Measurements from ENCODE around the gene SNAP91. TPM values are rescaled to one million over a fixed set of nuclear protein-coding genes. Genes with fewer than 3 reads are reported as not detected.
"Not testable (repeated sequence)": the region's sequence is repeated elsewhere in the genome, so short reads cannot be mapped to it uniquely, and the experiment has no call there.

SNAP91 gene
- total RNA-seq, 2 donors from 2014 or later, result not detected

GRCh38 chr6:83702077-83702476 lies 6.8 kb downstream of the SNAP91 start:
- Mint-ChIP-seq H3K27me3 (peaks cover 29% of the 10 kb centered on the region), H3K4me1 (no peaks in the 10 kb centered on the region), H3K9me3 (no peaks in the 10 kb centered on the region), H3K27ac (no peak overlapping the region), H3K4me3 (no peak overlapping the region), H3K36me3 (ENCODE audit: low read depth) (no peaks in the 10 kb centered on the region)
- ATAC-seq (replicated peaks), result no peak

- no peak for ATAC-seq (replicated peaks)
- H3K9me3 Mint-ChIP-seq, result no peaks in the 10 kb centered on the region
- peaks cover 13% of the 10 kb centered on the region for H3K27me3 Mint-ChIP-seq
- H3K4me1 Mint-ChIP-seq, result no peaks in the 10 kb centered on the region
- no peak overlapping the region for H3K4me3 Mint-ChIP-seq
- H3K27ac Mint-ChIP-seq, result no peak overlapping the region
- no peaks in the 10 kb centered on the region for H3K36me3 Mint-ChIP-seq (ENCODE audit: low read depth)
These were observed 12.2 kb downstream of the SNAP91 start for GRCh38 chr6:83696674-83697073.

- H3K27me3 Mint-ChIP-seq, result peaks cover 3% of the 10 kb centered on the region
- H3K4me1 Mint-ChIP-seq, result no peaks in the 10 kb centered on the region
- no peaks in the 10 kb centered on the region for H3K36me3 Mint-ChIP-seq (ENCODE audit: low read depth)
- H3K27ac Mint-ChIP-seq, result no peak overlapping the region
- H3K9me3 Mint-ChIP-seq, result no peaks in the 10 kb centered on the region
- ATAC-seq (replicated peaks), result no peak
- H3K4me3 Mint-ChIP-seq, result no peak overlapping the region
These were observed 23.4 kb downstream of the SNAP91 start for GRCh38 chr6:83685481-83685880.

GRCh38 chr6:83677791-83678190 lies 31.1 kb downstream of the SNAP91 start:
- H3K27me3 Mint-ChIP-seq, result peaks cover 4% of the 10 kb centered on the region
- no peaks in the 10 kb centered on the region for H3K36me3 Mint-ChIP-seq (ENCODE audit: low read depth)
- no peak overlapping the region for H3K4me3 Mint-ChIP-seq
- no peaks in the 10 kb centered on the region for H3K9me3 Mint-ChIP-seq
- H3K27ac Mint-ChIP-seq, result no peak overlapping the region
- no peaks in the 10 kb centered on the region for H3K4me1 Mint-ChIP-seq
- ATAC-seq (replicated peaks), result no peak

- Mint-ChIP-seq H3K27me3 (no peaks in the 10 kb centered on the region), H3K9me3 (no peaks in the 10 kb centered on the region), H3K4me1 (no peaks in the 10 kb centered on the region), H3K27ac (no peak overlapping the region), H3K4me3 (no peak overlapping the region), H3K36me3 (ENCODE audit: low read depth) (no peaks in the 10 kb centered on the region)
- ATAC-seq (replicated peaks), result no peak
These were observed 70.9 kb downstream of the SNAP91 start for GRCh38 chr6:83637953-83638352.

- no peaks in the 10 kb centered on the region for H3K9me3 Mint-ChIP-seq
- H3K27ac Mint-ChIP-seq, result no peak overlapping the region
- no peak for ATAC-seq (replicated peaks)
- H3K4me1 Mint-ChIP-seq, result no peaks in the 10 kb centered on the region
- H3K36me3 Mint-ChIP-seq (ENCODE audit: low read depth), result no peaks in the 10 kb centered on the region
- no peak overlapping the region for H3K4me3 Mint-ChIP-seq
- H3K27me3 Mint-ChIP-seq, result no peaks in the 10 kb centered on the region
These were observed 72.1 kb downstream of the SNAP91 start for GRCh38 chr6:83636800-83637199.

- Mint-ChIP-seq H3K4me1 (no peaks in the 10 kb centered on the region), H3K27me3 (no peaks in the 10 kb centered on the region), H3K36me3 (ENCODE audit: low read depth) (no peaks in the 10 kb centered on the region), H3K4me3 (no peak overlapping the region), H3K27ac (no peak overlapping the region), H3K9me3 (no peaks in the 10 kb centered on the region)
- ATAC-seq (replicated peaks), result no peak
These were observed 75.3 kb downstream of the SNAP91 start for GRCh38 chr6:83633609-83634008.

- H3K4me1 Mint-ChIP-seq, result no peaks in the 10 kb centered on the region
- no peaks in the 10 kb centered on the region for H3K9me3 Mint-ChIP-seq
- H3K27me3 Mint-ChIP-seq, result no peaks in the 10 kb centered on the region
- no peak overlapping the region for H3K27ac Mint-ChIP-seq
- no peak for ATAC-seq (replicated peaks)
- H3K4me3 Mint-ChIP-seq, result no peak overlapping the region
- H3K36me3 Mint-ChIP-seq (ENCODE audit: low read depth), result no peaks in the 10 kb centered on the region
These were observed 75.8 kb downstream of the SNAP91 start for GRCh38 chr6:83633149-83633548.

GRCh38 chr6:83629908-83630307 lies 79.0 kb downstream of the SNAP91 start:
- H3K9me3 Mint-ChIP-seq; H3K36me3 Mint-ChIP-seq (ENCODE audit: low read depth); H3K4me3 Mint-ChIP-seq; H3K27me3 Mint-ChIP-seq; H3K27ac Mint-ChIP-seq; ATAC-seq (replicated peaks); H3K4me1 Mint-ChIP-seq: not testable (repeated sequence)

- no peaks in the 10 kb centered on the region for H3K9me3 Mint-ChIP-seq
- H3K4me3 Mint-ChIP-seq, result no peak overlapping the region
- H3K36me3 Mint-ChIP-seq (ENCODE audit: low read depth), result no peaks in the 10 kb centered on the region
- no peak overlapping the region for H3K27ac Mint-ChIP-seq
- no peaks in the 10 kb centered on the region for H3K27me3 Mint-ChIP-seq
- ATAC-seq (replicated peaks), result no peak
- no peaks in the 10 kb centered on the region for H3K4me1 Mint-ChIP-seq
These were observed 93.6 kb downstream of the SNAP91 start for GRCh38 chr6:83615025-83615999.

GRCh38 chr6:83613378-83613777 lies 95.5 kb downstream of the SNAP91 start:
- Mint-ChIP-seq H3K9me3 (no peaks in the 10 kb centered on the region), H3K4me1 (no peaks in the 10 kb centered on the region)

GRCh38 chr6:83609248-83609647 lies 99.7 kb downstream of the SNAP91 start:
- no peak overlapping the region for H3K27ac Mint-ChIP-seq
- H3K27me3 Mint-ChIP-seq, result no peaks in the 10 kb centered on the region
- no peak for ATAC-seq (replicated peaks)
- H3K9me3 Mint-ChIP-seq, result no peaks in the 10 kb centered on the region
- H3K36me3 Mint-ChIP-seq (ENCODE audit: low read depth), result no peaks in the 10 kb centered on the region
- no peaks in the 10 kb centered on the region for H3K4me1 Mint-ChIP-seq
- H3K4me3 Mint-ChIP-seq, result no peak overlapping the region

More at GRCh38 chr6:83613378-83613777, 95.5 kb downstream of the SNAP91 start:
- H3K27me3 Mint-ChIP-seq, result no peaks in the 10 kb centered on the region
- H3K27ac Mint-ChIP-seq, result no peak overlapping the region
- H3K4me3 Mint-ChIP-seq, result no peak overlapping the region
- H3K36me3 Mint-ChIP-seq (ENCODE audit: low read depth), result no peaks in the 10 kb centered on the region
- ATAC-seq (replicated peaks), result no peak

GRCh38 chr6:83605517-83605916 lies 103.4 kb downstream of the SNAP91 start:
- Mint-ChIP-seq H3K4me1 (no peaks in the 10 kb centered on the region), H3K27me3 (no peaks in the 10 kb centered on the region), H3K4me3 (no peak overlapping the region), H3K27ac (no peak overlapping the region), H3K9me3 (no peaks in the 10 kb centered on the region), H3K36me3 (ENCODE audit: low read depth) (no peaks in the 10 kb centered on the region)
- ATAC-seq (replicated peaks), result no peak

GRCh38 chr6:83603551-83603950 lies 105.3 kb downstream of the SNAP91 start:
- no peak for ATAC-seq (replicated peaks)
- Mint-ChIP-seq H3K4me1 (no peaks in the 10 kb centered on the region), H3K27ac (no peak overlapping the region), H3K27me3 (no peaks in the 10 kb centered on the region), H3K4me3 (no peak overlapping the region), H3K9me3 (no peaks in the 10 kb centered on the region), H3K36me3 (ENCODE audit: low read depth) (no peaks in the 10 kb centered on the region)

GRCh38 chr6:83601119-83601518 lies 107.8 kb downstream of the SNAP91 start:
- Mint-ChIP-seq H3K4me3 (no peak overlapping the region), H3K9me3 (no peaks in the 10 kb centered on the region), H3K4me1 (no peaks in the 10 kb centered on the region), H3K36me3 (ENCODE audit: low read depth) (no peaks in the 10 kb centered on the region), H3K27me3 (no peaks in the 10 kb centered on the region), H3K27ac (no peak overlapping the region)
- ATAC-seq (replicated peaks), result no peak

All from activated T-helper 17 cell treated with anti-CD3 and anti-CD28 coated beads, Interleukin-2, amount 50 U/mL, for 72 hours (primary cell).